ENCODE results near the gene WNT5A.

The WNT5A gene

DNA sequence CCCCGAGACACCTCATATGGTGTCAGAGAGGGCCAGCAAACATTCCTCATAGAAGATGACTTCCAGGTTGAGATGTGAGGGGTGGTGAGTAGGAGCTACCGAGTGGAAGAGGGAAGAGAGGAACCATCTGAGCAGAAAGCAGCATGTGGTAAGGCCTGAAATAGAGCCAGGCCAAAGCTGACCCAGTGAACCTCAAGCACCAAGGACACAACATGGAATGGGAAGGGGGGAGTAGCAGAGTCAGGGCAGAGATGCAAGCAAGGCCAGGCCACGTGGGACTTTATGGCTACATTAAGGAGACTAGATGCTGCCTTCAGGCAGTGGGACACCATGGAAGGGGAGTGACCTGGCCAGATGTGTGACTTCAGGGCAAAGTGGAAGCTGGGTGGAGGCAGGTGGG lies 38.3 kb upstream of the WNT5A start:
- H3K4me3 ChIP-seq (ENCODE audit: low read depth, low read length): no peak overlapping the region
- no peaks in the 10 kb centered on the region for H3K4me1 ChIP-seq
- DNase-seq: no peak
- no peaks in the 10 kb centered on the region for H3K36me3 ChIP-seq
- no peaks in the 10 kb centered on the region for H3K9me3 ChIP-seq
- TF ChIP-seq, protein P1, sequence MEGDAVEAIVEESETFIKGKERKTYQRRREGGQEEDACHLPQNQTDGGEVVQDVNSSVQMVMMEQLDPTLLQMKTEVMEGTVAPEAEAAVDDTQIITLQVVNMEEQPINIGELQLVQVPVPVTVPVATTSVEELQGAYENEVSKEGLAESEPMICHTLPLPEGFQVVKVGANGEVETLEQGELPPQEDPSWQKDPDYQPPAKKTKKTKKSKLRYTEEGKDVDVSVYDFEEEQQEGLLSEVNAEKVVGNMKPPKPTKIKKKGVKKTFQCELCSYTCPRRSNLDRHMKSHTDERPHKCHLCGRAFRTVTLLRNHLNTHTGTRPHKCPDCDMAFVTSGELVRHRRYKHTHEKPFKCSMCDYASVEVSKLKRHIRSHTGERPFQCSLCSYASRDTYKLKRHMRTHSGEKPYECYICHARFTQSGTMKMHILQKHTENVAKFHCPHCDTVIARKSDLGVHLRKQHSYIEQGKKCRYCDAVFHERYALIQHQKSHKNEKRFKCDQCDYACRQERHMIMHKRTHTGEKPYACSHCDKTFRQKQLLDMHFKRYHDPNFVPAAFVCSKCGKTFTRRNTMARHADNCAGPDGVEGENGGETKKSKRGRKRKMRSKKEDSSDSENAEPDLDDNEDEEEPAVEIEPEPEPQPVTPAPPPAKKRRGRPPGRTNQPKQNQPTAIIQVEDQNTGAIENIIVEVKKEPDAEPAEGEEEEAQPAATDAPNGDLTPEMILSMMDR (IDR thresholded peaks at IDR 0.05; ENCODE audit: low read depth, low read length): no peak
- no peaks in the 10 kb centered on the region for H3K27me3 ChIP-seq

DNA sequence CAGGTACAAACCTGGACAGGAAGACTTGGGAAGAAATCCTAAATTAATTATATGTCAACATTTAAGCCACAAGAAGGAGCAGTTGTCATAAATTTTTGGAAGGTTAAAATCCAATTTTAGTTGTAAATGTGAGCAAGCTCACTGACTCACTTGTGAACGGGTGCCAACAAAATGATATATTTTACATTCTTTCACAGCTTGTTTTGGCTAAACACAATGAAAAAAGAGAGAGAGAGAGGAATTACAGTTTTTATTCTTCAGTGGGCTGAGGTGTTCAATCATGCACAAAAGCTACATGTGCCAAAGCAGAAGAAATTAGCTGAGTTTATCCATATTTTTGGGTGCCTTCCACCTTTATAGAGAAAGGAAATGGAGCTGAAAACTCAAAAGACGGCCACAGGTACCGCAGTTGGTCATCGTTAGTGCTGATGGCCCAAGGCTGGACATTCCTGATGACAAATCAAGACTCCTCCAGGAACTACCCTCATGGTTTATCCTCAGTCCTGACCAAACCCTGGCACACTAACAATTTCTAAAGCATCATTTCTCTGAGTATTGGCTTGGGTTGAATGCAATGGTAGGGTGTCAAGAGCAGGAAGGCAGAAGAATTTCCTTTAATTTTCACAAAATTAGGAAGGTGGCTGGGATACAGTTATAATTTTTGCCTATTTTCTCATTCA lies 37.6 kb upstream of the WNT5A start:
- TF ChIP-seq, protein P1 (IDR thresholded peaks at IDR 0.05; ENCODE audit: low read depth, low read length): no peak
- Histone ChIP-seq H3K9me3 (no peaks in the 10 kb centered on the region), H3K27me3 (no peaks in the 10 kb centered on the region), H3K4me3 (ENCODE audit: low read depth, low read length) (no peak overlapping the region), H3K4me1 (no peaks in the 10 kb centered on the region), H3K36me3 (no peaks in the 10 kb centered on the region)
- DNase-seq: no peak

DNA sequence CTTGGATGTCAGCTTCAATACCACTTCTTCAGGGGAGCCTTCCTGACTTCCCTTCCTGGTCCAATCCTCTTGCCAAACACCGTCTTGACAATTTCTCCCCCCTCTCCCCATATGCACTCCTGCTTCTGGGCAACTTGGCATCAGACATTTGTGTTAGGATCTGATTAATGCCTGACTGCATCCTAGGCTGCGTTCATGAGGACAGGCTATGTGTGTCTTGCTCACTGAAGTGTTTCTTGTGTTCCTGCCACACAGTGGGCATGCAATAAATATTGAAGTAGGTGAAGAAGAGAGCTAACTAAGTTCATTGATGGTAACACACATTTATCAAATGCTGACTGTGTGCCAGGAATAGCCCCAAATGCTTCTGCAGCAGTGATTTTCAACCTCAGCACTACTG lies 36.4 kb upstream of the WNT5A start:
- TF ChIP-seq, protein P1 (IDR thresholded peaks at IDR 0.05; ENCODE audit: low read depth, low read length): no peak
- no peak for DNase-seq
- no peaks in the 10 kb centered on the region for H3K27me3 ChIP-seq
- no peaks in the 10 kb centered on the region for H3K36me3 ChIP-seq
- no peaks in the 10 kb centered on the region for H3K9me3 ChIP-seq
- no peak overlapping the region for H3K4me3 ChIP-seq (ENCODE audit: low read depth, low read length)
- no peaks in the 10 kb centered on the region for H3K4me1 ChIP-seq

DNA sequence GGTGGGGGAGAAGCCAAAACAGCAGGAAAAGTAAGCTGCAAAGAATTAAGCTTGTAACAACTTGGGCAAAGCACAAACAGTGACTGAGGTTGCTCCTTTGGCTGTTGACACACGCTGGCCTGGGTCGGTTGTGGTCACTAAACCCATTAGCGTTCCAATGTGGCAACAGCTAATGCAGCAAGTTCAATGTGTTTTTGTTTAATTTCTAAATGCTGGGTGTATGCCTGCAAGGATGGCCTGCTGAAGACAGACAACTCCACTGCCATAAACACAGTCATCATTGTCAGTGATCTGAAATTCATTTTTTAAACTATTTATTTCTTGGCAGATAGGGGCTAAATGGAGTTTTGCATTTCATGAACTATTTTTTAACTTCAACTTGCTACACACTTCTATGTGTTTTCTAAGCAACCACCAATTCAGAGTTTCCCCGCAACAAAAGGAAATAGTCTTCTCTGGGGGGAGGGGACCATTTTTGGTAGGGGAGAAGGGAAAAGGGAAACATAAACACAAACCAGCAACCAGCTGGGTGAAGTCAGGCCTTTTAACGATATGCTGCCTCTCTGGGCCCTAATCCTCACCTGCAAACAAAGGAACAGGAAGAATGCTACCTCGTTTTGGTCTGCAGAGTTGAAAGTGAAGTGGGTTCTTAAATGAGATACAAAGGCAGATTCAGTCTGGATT lies 34.8 kb upstream of the WNT5A start:
- DNase-seq: no peak

DNA sequence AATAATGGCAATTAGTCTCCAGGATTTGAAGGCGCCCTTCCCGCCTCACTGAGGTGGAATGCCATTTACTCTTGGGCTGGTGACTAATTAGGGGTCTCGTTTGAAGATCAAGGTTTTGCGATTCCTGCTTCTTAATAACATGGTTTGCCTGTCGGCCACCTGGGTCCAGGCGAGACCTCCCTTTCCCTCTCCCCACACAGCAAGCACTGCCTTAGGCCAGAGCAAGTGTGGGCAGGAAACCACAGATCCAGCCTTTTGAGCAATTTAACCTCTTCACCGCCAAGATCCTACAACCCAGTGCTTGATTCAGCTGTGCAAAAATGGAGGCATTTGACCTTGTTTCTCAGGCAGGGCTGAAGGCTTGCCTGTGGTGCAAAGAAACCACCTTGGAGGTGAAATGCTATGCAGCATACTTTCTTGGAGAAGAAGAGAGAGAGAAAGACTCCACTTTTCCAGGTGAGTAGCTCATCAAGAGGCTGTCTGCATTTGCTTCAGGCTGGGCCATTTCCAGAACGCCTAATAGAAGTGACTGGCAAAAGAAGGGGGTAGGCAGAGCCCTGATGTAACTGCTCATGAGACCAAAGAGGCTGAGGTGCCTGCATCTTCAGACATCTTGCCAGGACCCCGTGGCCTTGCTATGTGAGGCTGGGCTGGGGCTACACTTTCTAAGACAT lies 34.1 kb upstream of the WNT5A start:
- no peaks in the 10 kb centered on the region for H3K4me1 ChIP-seq
- TF ChIP-seq, protein P1 (IDR thresholded peaks at IDR 0.05; ENCODE audit: low read depth, low read length): no peak
- H3K9me3 ChIP-seq: no peaks in the 10 kb centered on the region
- DNase-seq: no peak
- H3K36me3 ChIP-seq: no peaks in the 10 kb centered on the region
- no peaks in the 10 kb centered on the region for H3K27me3 ChIP-seq
- no peak overlapping the region for H3K4me3 ChIP-seq (ENCODE audit: low read depth, low read length)

More for the DNA sequence above, 34.8 kb upstream of the WNT5A start:
- Histone ChIP-seq H3K27me3 (no peaks in the 10 kb centered on the region), H3K9me3 (no peaks in the 10 kb centered on the region), H3K4me3 (ENCODE audit: low read depth, low read length) (no peak overlapping the region), H3K4me1 (no peaks in the 10 kb centered on the region), H3K36me3 (no peaks in the 10 kb centered on the region)
- TF ChIP-seq, protein P1 (IDR thresholded peaks at IDR 0.05; ENCODE audit: low read depth, low read length): no peak

DNA sequence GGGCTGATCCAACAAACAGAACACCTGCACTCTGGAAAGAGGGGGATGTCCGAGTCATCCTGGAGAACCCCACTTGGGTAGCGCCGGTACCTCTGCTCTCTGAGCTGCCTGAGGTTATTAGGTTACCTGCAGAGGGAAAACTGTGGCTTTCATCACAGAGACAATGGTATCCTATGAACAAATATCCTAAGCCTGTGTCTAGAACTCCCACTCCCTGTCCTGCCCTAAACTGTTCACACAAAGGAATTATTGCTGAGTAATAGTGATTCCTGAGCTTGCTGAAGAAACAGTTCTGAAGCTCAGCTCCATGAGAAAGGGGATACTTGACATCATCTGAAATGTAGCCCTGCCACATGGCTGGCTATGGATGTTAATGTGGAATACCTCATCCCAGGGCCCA lies 31.9 kb upstream of the WNT5A start:
- Histone ChIP-seq H3K9me3 (no peaks in the 10 kb centered on the region), H3K4me1 (no peaks in the 10 kb centered on the region), H3K27me3 (no peaks in the 10 kb centered on the region), H3K36me3 (no peaks in the 10 kb centered on the region), H3K4me3 (ENCODE audit: low read depth, low read length) (no peak overlapping the region)
- TF ChIP-seq, protein P1 (IDR thresholded peaks at IDR 0.05; ENCODE audit: low read depth, low read length): no peak
- DNase-seq: no peak

Data from BE2C (cell line).